ENCODE measurements around the gene TGFBR2. TPM values are rescaled to one million over a fixed set of nuclear protein-coding genes. Genes with fewer than 3 reads are reported as not detected.

TGFBR2 gene
- total and polyA plus RNA-seq, 2 of the 13 experiments (the other 11 are each of a cell fraction or from before 2014, with no cell fraction given) = 82.2 to 187 TPM

GRCh38 chr3:30605706-30606300 lies 598 bp upstream of the TGFBR2 start (continued):
- TF ChIP-seq MTERF4 (CRISPR knock-in tag; IDR thresholded peaks at IDR 0.05) (no peak), SNRNP70 (IDR thresholded peaks at IDR 0.05; ENCODE audit: low read depth, low read length) (no peak), FOXP4 (CRISPR knock-in tag; IDR thresholded peaks at IDR 0.05) (no peak), ZFP91 (CRISPR knock-in tag; IDR thresholded peaks at IDR 0.05; ENCODE audit: borderline replicate concordance) (no peak), PBX2 (CRISPR knock-in tag; IDR thresholded peaks at IDR 0.05) (no peak), ZNF580 (CRISPR knock-in tag; IDR thresholded peaks at IDR 0.05; ENCODE audit: borderline replicate concordance, low read depth) (no peak), YEATS4 (CRISPR knock-in tag; IDR thresholded peaks at IDR 0.05; ENCODE audit: borderline replicate concordance) (no peak), KLF9 (CRISPR knock-in tag; IDR thresholded peaks at IDR 0.05; ENCODE audit: low read depth) (no peak), ZNF615 (CRISPR knock-in tag; IDR thresholded peaks at IDR 0.05; ENCODE audit: borderline replicate concordance) (no peak), PITX1 (CRISPR knock-in tag; IDR thresholded peaks at IDR 0.05) (no peak), STAT5B (CRISPR knock-in tag; IDR thresholded peaks at IDR 0.05) (peak; percentile 33; the same call in 1 of the 2 replicates), GPN1 (CRISPR knock-in tag; IDR thresholded peaks at IDR 0.05; ENCODE audit: borderline replicate concordance) (no peak), TGIF2 (CRISPR knock-in tag; IDR thresholded peaks at IDR 0.05) (no peak; the same call in 1 of the 2 replicates), MTA3 (CRISPR knock-in tag; IDR thresholded peaks at IDR 0.05) (no peak), MTA1 (CRISPR knock-in tag; IDR thresholded peaks at IDR 0.05; ENCODE audit: borderline replicate concordance) (no peak), ZNF414 (CRISPR knock-in tag; IDR thresholded peaks at IDR 0.05) (no peak), GLI4 (CRISPR knock-in tag; IDR thresholded peaks at IDR 0.05; ENCODE audit: borderline replicate concordance) (no peak), ZNF383 (CRISPR knock-in tag; IDR thresholded peaks at IDR 0.05; ENCODE audit: borderline replicate concordance) (no peak), ELK4 (CRISPR knock-in tag; IDR thresholded peaks at IDR 0.05; ENCODE audit: borderline replicate concordance) (no peak), FOXM1 (CRISPR knock-in tag; IDR thresholded peaks at IDR 0.05) (no peak)

Measured in HepG2 (cell line).